ENCODE measurements around the gene UGT2A3. TPM values are rescaled to one million over a fixed set of nuclear protein-coding genes. Genes with fewer than 3 reads are reported as not detected.

Gene UGT2A3
- total RNA-seq, 1 donor from 2014 or later: not detected

DNA sequence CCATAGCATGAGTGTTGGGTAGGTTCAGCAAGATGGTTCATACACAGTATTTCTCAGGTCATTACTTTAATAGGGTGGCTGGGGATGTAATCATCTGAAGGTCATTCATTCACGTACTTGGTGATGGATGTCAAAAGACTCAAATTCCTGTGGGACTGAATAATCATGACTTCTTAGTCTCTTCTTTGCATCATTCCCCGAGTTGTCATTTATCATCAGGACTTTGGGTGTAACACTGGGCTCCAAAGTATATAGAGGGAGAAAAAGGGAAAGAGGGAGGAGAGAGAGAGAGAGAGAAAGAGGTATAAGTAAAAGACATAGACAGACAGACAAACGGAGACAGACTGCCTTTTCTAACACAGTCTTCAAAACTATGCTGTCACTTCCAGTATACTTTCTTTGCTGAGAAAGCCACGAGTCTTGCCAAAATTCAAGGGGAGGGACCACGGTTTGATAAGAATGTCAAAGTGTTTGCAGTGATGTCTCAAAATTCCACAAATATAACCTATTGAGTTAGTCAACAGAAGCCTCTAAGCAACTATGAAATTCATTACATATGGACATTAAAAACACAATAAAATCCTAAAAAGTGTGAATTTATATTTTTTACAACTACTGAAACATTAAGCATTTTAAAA is 55.9 kb downstream of the UGT2A3 start:
- DNase-seq (ENCODE audit: low spot score): no peak
- TF ChIP-seq, protein P1, sequence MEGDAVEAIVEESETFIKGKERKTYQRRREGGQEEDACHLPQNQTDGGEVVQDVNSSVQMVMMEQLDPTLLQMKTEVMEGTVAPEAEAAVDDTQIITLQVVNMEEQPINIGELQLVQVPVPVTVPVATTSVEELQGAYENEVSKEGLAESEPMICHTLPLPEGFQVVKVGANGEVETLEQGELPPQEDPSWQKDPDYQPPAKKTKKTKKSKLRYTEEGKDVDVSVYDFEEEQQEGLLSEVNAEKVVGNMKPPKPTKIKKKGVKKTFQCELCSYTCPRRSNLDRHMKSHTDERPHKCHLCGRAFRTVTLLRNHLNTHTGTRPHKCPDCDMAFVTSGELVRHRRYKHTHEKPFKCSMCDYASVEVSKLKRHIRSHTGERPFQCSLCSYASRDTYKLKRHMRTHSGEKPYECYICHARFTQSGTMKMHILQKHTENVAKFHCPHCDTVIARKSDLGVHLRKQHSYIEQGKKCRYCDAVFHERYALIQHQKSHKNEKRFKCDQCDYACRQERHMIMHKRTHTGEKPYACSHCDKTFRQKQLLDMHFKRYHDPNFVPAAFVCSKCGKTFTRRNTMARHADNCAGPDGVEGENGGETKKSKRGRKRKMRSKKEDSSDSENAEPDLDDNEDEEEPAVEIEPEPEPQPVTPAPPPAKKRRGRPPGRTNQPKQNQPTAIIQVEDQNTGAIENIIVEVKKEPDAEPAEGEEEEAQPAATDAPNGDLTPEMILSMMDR (IDR thresholded peaks at IDR 0.05; ENCODE audit: unreplicated experiment): no peak
- no peaks in the 10 kb centered on the region for H3K9me3 Mint-ChIP-seq (ENCODE audit: unreplicated experiment)

DNA sequence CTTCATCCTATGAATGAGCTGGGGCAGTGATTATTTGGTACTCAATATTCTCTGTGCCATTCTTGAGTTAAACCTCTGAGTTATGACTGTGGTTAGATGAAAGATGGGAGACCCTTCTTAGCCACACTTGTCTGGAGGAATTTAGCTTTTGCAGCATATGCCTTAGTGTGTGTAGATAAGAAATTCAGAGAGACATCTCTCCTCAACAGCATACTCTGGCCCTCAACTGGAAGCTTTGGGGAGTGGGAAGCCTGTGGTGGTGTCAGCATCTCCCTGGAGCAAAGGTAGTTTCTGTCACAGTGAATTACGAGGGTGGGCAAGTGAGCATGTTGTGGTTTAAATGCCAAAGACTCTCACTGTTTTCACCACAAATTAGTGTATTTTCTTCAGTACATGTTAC is 58.7 kb downstream of the UGT2A3 start:
- H3K9me3 Mint-ChIP-seq (ENCODE audit: unreplicated experiment): no peaks in the 10 kb centered on the region
- H3K27ac Mint-ChIP-seq (ENCODE audit: unreplicated experiment): no peak overlapping the region
- H3K4me1 Mint-ChIP-seq (ENCODE audit: unreplicated experiment): no peaks in the 10 kb centered on the region

More for the DNA sequence above, 55.9 kb downstream of the UGT2A3 start:
- Mint-ChIP-seq H3K4me3 (ENCODE audit: unreplicated experiment) (no peak overlapping the region), H3K27me3 (ENCODE audit: unreplicated experiment) (no peaks in the 10 kb centered on the region), H3K4me1 (ENCODE audit: unreplicated experiment) (no peaks in the 10 kb centered on the region), H3K27ac (ENCODE audit: unreplicated experiment) (no peak overlapping the region), H3K36me3 (ENCODE audit: low read depth, unreplicated experiment) (no peaks in the 10 kb centered on the region)

DNA sequence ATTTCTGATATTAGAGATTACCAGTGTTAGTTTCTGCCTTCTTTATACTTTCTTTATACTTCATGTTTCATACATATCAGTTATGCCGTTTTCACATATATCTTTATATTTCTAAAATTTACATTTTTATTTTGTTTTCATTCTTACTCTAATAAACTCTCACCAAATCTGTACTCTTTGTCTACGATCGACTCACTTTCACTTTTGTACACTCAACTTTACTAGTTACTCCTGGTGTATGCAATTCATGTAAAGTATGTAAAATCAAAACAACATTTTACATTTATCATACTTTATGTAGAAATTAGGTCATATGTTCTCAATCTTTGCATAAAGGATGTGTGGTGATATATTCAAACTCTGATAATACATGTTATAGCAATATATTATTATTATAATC is 59.9 kb downstream of the UGT2A3 start:
- Mint-ChIP-seq H3K4me3 (ENCODE audit: unreplicated experiment) (no peak overlapping the region), H3K9me3 (ENCODE audit: unreplicated experiment) (no peaks in the 10 kb centered on the region), H3K27me3 (ENCODE audit: unreplicated experiment) (no peaks in the 10 kb centered on the region), H3K4me1 (ENCODE audit: unreplicated experiment) (no peaks in the 10 kb centered on the region), H3K27ac (ENCODE audit: unreplicated experiment) (no peak overlapping the region), H3K36me3 (ENCODE audit: low read depth, unreplicated experiment) (no peaks in the 10 kb centered on the region)
- TF ChIP-seq, protein P1 (IDR thresholded peaks at IDR 0.05; ENCODE audit: unreplicated experiment): no peak
- no peak for DNase-seq (ENCODE audit: low spot score)

More for the DNA sequence above, 58.7 kb downstream of the UGT2A3 start:
- TF ChIP-seq, protein P1 (IDR thresholded peaks at IDR 0.05; ENCODE audit: unreplicated experiment): no peak
- no peak for DNase-seq (ENCODE audit: low spot score)
- Mint-ChIP-seq H3K27me3 (ENCODE audit: unreplicated experiment) (no peaks in the 10 kb centered on the region), H3K36me3 (ENCODE audit: low read depth, unreplicated experiment) (no peaks in the 10 kb centered on the region), H3K4me3 (ENCODE audit: unreplicated experiment) (no peak overlapping the region)

DNA sequence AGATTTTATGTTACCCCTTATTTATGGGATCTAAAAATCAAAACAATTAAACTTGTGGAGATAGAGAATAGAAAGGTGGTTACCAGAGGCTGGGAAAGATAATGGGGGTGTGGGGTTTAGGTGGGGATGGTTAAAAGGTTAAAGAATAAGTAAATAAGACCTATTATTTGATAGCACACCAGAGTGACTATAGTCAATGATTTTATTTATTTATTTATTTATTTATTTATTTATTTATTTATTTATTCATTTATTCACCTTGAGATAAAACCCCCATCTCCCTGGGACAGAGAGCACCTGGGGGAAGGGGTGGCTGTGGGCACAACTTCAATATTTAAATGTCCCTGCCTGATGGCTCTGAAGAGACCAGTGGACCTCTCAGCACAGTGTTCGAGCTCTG is 66.1 kb downstream of the UGT2A3 start:
- H3K4me1 Mint-ChIP-seq (ENCODE audit: unreplicated experiment): peaks cover 3% of the 10 kb centered on the region
- no peaks in the 10 kb centered on the region for H3K9me3 Mint-ChIP-seq (ENCODE audit: unreplicated experiment)
- TF ChIP-seq, protein P1 (IDR thresholded peaks at IDR 0.05; ENCODE audit: unreplicated experiment): no peak
- H3K4me3 Mint-ChIP-seq (ENCODE audit: unreplicated experiment): no peak overlapping the region
- H3K27ac Mint-ChIP-seq (ENCODE audit: unreplicated experiment): no peak overlapping the region
- DNase-seq (ENCODE audit: low spot score): no peak
- H3K27me3 Mint-ChIP-seq (ENCODE audit: unreplicated experiment): peaks cover 4% of the 10 kb centered on the region
- no peaks in the 10 kb centered on the region for H3K36me3 Mint-ChIP-seq (ENCODE audit: low read depth, unreplicated experiment)

DNA sequence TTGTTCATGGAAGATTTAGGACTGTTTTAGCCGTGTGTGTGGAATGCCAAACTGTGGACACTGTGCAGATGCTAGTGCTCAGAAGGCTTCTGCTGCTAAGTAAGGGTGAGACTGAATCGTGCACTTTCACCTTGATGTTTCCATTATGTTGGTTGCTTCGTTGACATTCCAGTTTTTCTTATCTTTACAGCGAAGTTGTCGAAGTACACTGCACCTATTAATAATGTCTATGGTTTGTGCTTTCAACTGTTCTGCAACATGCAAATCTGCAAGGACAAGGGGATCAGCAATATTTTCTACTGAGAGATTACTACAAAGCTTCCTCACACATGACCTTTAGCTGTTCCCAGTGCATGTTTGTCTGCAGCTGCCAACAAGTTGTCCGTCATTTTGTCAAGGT is 67.7 kb downstream of the UGT2A3 start:
- Mint-ChIP-seq H3K27me3 (ENCODE audit: unreplicated experiment) (peaks cover 4% of the 10 kb centered on the region), H3K36me3 (ENCODE audit: low read depth, unreplicated experiment) (no peaks in the 10 kb centered on the region), H3K4me3 (ENCODE audit: unreplicated experiment) (no peak overlapping the region), H3K4me1 (ENCODE audit: unreplicated experiment) (peaks cover 5% of the 10 kb centered on the region), H3K9me3 (ENCODE audit: unreplicated experiment) (no peaks in the 10 kb centered on the region), H3K27ac (ENCODE audit: unreplicated experiment) (no peak overlapping the region)
- TF ChIP-seq, protein P1 (IDR thresholded peaks at IDR 0.05; ENCODE audit: unreplicated experiment): no peak
- DNase-seq (ENCODE audit: low spot score): no peak

Other genes starting within 250 kb of the UGT2A3 start
- gene UGT2B10, start 135.8 kb downstream of the UGT2A3 start, total RNA-seq (ENCODE audit: unreplicated experiment): not detected
- gene UGT2B7, start 144.7 kb upstream of the UGT2A3 start, total RNA-seq (ENCODE audit: unreplicated experiment): not detected

All from endothelial cell (in vitro differentiated cells).